Skeletal muscle tissue (tissue), 4 donors: ENCODE measurements around the gene H3-3A. TPM values are rescaled to one million over a fixed set of nuclear protein-coding genes. Genes with fewer than 3 reads are reported as not detected.

Experiments used
- H3K27ac ChIP-seq: one replicate; pipeline ENCODE4 v1.7.0; 2013; ENCODE audit warnings: mild to moderate bottlenecking, low read depth, low read length, inconsistent platforms
- H3K27me3 ChIP-seq, 3 donors: one replicate each; pipeline ENCODE4 v1.7.0; 2013; ENCODE audit warnings: low read length in 3 of 3; ENCODE audit not compliant: control insufficient read depth in 3 of 3, insufficient read depth in 3 of 3
- H3K36me3 ChIP-seq, 3 donors: one replicate each; pipeline ENCODE4 v1.7.0; 2013; ENCODE audit warnings: low read length in 3 of 3; ENCODE audit not compliant: control insufficient read depth in 3 of 3, insufficient read depth in 3 of 3
- H3K4me1 ChIP-seq, 3 donors: one replicate each; pipeline ENCODE4 v1.7.0; 2013; ENCODE audit warnings: low read length in 3 of 3, mild to moderate bottlenecking in 3 of 3; ENCODE audit not compliant: control insufficient read depth in 3 of 3, insufficient read depth in 3 of 3
- H3K4me3 ChIP-seq, 3 donors: one replicate each; pipeline ENCODE4 v1.7.0; 2013; ENCODE audit warnings: low read length in 3 of 3
- H3K9ac ChIP-seq, 3 donors: one replicate each; pipeline ENCODE4 v1.7.0; 2013; ENCODE audit warnings: low read length in 3 of 3, mild to moderate bottlenecking in 3 of 3, moderate library complexity in 2 of 3, low read depth in 1 of 3
- H3K9me3 ChIP-seq, 3 donors: one replicate each; pipeline ENCODE4 v1.7.0; 2013; ENCODE audit warnings: low read length in 3 of 3; ENCODE audit not compliant: control insufficient read depth in 3 of 3
- total RNA-seq: library from RNA; depleted of rRNA; stranded (reverse); fragments of >200 nt; gene quantifications from one replicate; pipeline ENCODE4 v1.2.3, GENCODE V29; 2014
- donor health status: Osteomylitis.

Gene H3-3A
- total RNA-seq, 1 donor from 2014 or later: 319 TPM

DNA sequence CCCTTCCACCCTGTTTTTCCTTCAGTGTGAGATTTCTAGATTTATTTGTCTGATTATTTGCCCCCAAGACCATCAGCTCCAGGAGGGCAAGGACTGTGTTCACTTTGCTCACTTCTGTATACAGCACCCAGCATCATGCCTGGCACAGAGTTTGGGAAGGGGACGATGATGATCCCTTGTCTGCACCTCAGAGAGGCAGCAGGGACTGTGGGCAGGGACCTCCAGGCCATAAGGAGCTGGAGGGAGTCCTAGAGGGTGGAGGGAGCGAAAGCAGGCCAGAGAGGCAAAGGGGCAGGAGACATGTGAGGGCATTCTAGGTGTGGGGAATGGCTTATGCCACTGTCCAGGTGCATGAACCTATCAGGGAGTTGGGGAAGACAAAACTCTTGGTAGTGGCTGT, 32.8 kb downstream of the H3-3A start:
- no peaks in the 10 kb centered on the region for H3K9me3 ChIP-seq
- no peak overlapping the region for H3K4me3 ChIP-seq
- no peak overlapping the region for H3K27ac ChIP-seq
- H3K4me1 ChIP-seq: no peaks in the 10 kb centered on the region
- H3K9ac ChIP-seq: no peak overlapping the region
- H3K36me3 ChIP-seq: no peaks in the 10 kb centered on the region
- H3K27me3 ChIP-seq: no peaks in the 10 kb centered on the region

DNA sequence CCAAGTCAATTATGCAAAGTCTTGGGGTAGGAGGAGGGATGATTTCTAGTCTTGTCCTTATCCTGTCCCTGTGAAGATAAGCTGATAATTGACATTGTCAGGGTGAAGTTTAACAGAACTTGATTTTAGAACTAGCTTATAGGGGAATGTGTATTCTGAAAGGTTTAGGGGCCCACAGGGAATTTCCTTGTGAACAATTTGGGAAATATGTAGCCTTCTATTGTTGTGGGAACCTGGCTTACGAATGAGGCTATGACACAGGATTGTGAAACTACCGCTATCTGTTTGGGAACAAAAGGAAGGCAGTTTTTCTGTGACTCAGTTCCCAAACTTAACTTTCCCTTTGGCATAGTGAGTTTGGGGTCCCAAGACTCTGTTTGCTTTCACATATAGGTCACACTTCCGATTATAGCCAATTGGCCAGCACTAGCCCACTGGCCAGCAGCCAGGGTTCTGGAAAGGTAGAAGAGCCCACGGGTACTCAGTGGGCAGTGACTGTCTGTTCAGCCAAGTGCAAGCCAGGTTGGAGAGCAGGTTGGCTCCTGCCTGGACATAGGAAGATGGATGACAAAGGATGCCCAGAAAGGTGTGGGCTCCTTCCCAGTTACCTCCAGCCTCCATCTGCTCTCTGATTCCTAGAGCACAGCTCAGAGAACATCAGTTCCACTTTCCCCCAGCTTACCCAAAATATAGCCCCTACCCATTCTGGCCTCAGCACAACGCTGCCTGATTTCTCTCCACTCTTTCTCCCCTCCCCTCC, 35.5 kb downstream of the H3-3A start:
- H3K36me3 ChIP-seq: no peaks in the 10 kb centered on the region
- peaks cover 0 to 6% (median 0%) of the 10 kb centered on the region in 3 donors for H3K4me1 ChIP-seq
- peak overlapping the region in 1 of 3 donors; percentile 33 for H3K9ac ChIP-seq
- no peaks in the 10 kb centered on the region for H3K9me3 ChIP-seq
- no peaks in the 10 kb centered on the region for H3K27me3 ChIP-seq
- H3K4me3 ChIP-seq: no peak overlapping the region
- no peak overlapping the region for H3K27ac ChIP-seq

DNA sequence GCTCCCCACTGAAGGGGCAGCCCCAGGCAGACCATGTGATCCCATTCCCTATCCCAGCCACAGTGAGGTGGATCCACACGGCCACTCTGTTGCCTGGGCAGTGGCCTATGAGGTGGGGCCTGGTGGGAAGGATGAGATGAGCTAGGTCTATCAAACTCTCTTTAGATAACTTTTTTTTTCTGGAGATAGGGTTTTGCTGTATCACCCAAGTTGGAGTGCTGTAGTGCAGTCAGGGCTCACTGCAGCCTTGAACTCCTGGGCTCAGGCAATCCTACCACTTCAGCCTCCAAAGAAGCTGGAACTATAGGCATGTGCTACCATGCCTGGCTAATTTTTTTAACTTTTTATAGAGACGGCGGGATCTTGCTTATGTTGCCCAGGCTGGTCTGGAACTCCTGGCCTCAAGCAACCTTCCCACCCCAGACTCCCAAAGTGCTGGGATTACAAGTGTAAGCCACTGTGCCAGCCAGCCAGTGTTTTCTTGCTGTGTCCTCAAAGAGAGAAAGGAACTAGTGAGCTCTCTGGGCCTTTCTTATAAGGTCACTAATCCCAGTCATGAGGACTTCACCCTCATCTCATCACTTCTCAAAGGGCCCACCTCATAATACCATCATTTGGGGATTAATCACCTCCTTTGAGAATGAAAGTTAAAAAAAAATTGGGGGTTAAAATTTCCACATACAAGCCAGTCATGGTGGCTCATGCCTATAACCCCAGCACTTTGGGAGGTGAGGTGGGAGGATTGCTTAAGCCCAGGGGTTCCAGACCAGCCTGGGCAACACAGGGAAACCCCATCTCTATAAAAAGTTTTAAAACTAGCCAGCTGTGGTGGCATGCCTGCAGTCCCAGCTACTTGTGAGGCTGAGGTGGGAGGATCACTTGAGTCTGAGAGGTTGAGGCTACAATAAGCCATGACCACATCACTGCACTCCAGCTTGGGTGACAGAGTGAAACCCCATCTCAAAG, 36.6 kb downstream of the H3-3A start:
- Histone ChIP-seq H3K9me3 (no peaks in the 10 kb centered on the region), H3K36me3 (no peaks in the 10 kb centered on the region), H3K9ac (no peak overlapping the region), H3K4me1 (peaks cover 0 to 6% (median 0%) of the 10 kb centered on the region in 3 donors), H3K27me3 (no peaks in the 10 kb centered on the region), H3K4me3 (no peak overlapping the region), H3K27ac (no peak overlapping the region)

DNA sequence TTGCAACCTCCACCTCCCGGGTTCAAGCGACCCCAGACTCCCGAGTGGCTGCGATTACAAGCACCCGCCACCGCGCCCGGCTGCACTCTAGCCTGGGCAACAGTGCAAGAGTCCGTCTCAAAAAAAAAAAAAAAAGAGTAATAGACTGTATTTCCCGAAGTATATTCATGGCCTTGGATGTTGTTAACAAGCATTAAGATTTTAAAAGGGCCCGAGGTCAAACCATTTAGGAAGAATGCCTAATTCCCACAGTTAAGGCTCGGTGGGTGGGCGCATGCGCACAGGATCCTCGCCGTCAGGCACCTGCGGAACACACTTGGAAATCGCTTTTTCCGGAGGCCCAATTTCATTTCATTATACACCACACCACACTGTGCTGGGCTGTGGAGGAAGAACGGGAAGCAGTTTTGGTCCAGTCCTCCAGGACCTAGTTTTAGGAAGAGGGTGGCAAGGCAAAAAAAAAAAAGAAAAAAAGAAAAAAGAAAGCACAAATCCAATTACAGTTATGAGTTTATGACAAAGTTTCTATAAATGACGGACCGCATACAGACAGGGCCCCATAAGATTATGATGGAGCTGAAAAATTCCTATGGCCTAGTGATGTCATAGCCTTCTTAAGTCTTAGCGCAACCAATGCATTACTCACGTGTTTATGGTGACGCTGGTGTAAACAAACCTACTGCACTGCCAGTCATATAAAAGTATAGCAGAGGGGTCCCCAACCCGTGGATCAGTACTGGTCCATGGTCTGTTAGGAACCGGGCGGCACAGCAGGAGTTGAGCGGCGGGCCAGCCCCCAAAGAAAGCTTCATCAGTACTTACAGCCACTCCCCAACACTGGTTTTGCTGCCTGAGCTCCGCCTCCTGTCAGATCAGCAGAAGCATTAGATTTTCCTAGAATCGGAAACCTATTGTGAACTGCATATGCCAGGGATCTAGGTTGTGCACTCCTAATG, 38.2 kb downstream of the H3-3A start:
- Histone ChIP-seq H3K27ac (no peak overlapping the region), H3K9me3 (no peaks in the 10 kb centered on the region), H3K36me3 (no peaks in the 10 kb centered on the region), H3K9ac (peak overlapping the region; percentile 29 to 81 (median 76)), H3K27me3 (no peaks in the 10 kb centered on the region), H3K4me1 (peaks cover 0 to 6% (median 0%) of the 10 kb centered on the region in 3 donors), H3K4me3 (peak overlapping the region; percentile 63 to 82 (median 78))

DNA sequence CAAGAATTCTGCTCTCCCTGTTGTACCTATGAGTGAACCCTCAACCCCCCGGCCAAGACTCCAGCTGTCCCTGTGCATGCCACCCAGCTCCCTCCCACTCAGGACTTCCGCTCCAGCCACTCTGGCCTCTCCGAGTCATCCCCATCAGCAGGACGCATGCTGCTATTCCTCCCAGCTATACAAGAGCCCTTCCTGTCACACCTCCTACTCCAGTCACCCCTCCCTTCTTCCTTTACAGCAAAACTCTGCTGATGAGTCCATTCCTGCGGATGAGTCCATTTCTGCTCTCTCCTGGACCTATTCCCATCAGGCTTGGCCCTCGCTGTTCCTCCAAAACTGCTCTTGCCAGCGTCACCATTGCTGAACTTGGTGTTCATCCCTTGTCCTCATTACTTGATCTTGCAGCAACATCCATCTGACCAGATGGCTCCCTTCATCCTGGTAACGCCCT, 42.2 kb downstream of the H3-3A start:
- no peak overlapping the region for H3K4me3 ChIP-seq
- H3K27me3 ChIP-seq: no peaks in the 10 kb centered on the region
- no peaks in the 10 kb centered on the region for H3K36me3 ChIP-seq
- H3K9me3 ChIP-seq: no peaks in the 10 kb centered on the region
- no peak overlapping the region for H3K27ac ChIP-seq
- peaks cover 11 to 16% (median 11%) of the 10 kb centered on the region in 3 donors for H3K4me1 ChIP-seq
- no peak overlapping the region for H3K9ac ChIP-seq

DNA sequence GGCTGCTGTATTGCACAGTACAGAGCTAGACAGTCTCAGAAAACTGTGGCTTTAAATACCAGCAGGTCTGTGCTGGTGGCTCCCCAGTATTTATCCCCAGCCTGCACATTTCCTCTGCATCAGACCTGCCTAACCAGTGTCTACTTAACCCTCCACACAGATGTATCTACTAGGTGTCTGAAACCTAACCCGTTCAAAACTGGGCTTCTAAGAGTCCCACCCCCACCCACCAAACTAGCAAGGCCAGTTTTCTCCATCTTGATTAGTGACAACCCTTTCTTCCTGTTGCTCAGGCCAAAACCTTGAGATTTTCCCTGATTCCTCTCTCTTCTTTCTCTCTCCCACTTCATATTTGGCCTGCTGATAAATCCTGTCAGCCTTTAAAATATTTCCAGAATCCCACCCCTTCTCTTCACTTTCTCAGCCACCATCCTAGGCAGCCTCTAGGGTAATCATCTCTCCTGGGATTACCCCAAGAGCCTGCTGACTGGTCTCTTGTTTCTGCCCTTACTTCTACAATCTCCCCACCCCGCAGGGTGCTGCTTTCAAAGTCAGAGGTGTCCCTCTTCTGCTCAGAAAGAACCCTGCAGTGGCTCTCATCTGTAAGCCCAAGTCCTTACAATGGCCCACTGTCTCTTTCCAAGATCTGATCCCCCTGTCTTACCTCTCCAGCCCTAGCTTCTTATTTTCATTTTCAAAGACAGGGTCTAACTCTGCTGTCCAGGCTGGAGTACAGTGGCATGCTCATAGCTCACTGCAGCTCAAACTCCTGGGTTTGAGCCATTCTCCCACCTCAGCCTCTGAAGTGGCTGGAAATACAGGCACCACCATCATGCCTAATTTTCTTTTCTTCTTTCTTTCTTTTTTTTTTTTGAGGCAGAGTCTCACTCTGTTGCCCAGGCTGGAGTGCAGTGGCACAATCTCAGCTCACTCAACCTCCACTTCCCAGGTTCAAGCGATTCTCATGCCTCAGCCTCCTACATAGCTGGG, 45.2 kb downstream of the H3-3A start:
- Histone ChIP-seq H3K27ac (no peak overlapping the region), H3K9ac (no peak overlapping the region), H3K4me3 (no peak overlapping the region), H3K36me3 (no peaks in the 10 kb centered on the region), H3K27me3 (no peaks in the 10 kb centered on the region), H3K9me3 (no peaks in the 10 kb centered on the region), H3K4me1 (peaks cover 25 to 30% (median 29%) of the 10 kb centered on the region in 3 donors)

DNA sequence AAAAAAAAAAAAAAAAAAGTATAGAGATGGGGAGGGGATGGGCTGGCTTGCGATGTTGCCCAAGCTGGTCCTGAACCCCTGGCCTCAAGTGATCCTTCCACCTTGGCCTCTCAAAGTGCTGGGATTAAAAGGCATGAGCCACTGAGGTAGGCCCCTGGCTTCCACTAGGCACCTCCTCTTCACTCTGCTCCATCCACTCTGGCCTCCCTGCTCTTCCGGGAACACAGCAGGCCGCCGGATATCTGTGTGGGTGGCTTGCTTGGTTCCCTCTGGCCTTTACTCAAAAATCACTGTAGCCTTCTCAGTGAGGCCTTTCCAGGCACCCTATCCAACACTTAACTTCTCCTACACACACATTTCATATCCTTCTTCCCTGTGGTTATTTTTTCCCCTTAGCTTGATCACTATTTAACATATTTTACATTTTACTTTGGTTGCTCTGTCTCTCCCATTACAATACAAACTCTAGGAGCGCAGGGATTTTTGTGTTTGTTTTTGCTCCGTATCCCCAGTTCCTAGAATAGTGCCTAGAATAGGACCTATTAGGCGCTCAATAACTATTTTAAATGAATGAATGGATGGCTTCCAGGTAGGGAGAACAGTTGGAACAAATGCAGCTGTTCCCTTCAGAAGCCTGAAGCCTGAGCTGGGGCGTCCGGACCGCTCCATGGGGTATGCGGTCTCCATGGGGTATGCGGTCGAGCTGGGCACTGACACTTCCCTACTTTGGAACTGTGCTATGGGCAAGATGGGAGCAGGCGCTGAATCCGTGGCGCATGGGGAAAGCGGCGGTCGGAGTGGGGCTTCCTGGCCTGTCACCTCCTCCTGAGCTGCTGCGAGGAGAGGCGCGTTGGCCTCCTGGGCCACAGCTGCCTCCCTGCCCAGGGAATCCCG, 46.7 kb downstream of the H3-3A start:
- Histone ChIP-seq H3K9ac (peak overlapping the region; percentile 86 to 91 (median 90)), H3K27me3 (no peaks in the 10 kb centered on the region), H3K36me3 (no peaks in the 10 kb centered on the region), H3K9me3 (no peaks in the 10 kb centered on the region), H3K27ac (peak overlapping the region; percentile 95), H3K4me1 (peaks cover 25 to 30% (median 29%) of the 10 kb centered on the region in 3 donors), H3K4me3 (peak overlapping the region; percentile 79 to 86 (median 84))

DNA sequence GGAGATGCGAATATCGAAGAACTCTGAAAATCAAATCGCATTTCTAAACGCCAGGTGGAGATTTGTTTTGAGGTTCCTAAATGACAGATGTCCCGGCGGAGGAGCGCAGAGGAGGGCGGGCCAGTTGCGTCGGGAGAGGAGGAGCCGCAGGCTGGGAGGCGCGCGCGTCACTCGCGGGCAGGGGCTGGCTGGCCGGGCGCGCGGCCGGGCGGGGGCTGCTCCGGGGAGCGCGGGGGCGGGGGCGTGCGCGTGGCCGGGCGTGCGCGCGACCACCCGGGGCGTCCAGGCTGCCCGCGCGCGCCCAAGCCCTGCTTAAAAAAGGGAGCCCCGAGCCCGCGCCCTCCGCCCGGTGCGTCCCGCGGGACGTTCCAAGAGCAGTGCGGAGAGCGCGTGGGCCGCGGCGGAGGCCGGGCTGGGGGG, 47.3 kb downstream of the H3-3A start:
- Histone ChIP-seq H3K9ac (peak overlapping the region; percentile 87 to 91 (median 90)), H3K36me3 (no peaks in the 10 kb centered on the region), H3K27ac (peak overlapping the region; percentile 95), H3K9me3 (no peaks in the 10 kb centered on the region), H3K4me1 (peaks cover 25 to 30% (median 29%) of the 10 kb centered on the region in 3 donors), H3K4me3 (peak overlapping the region; percentile 79 to 86 (median 84)), H3K27me3 (no peaks in the 10 kb centered on the region)
